Measurements from ENCODE around the gene ITGA1. TPM values are rescaled to one million over a fixed set of nuclear protein-coding genes. Genes with fewer than 3 reads are reported as not detected.
A peak's percentile ranks its signal among the peaks of the same experiment; 100 is the strongest.
"Not testable (repeated sequence)": the region's sequence is repeated elsewhere in the genome, so short reads cannot be mapped to it uniquely, and the experiment has no call there.

The ITGA1 gene
- total RNA-seq, 6 experiments from 2014 or later = 46.9 to 101 (median 83.9) TPM

- peaks cover 14% of the 10 kb centered on the region; the same call in 1 of the 2 replicates for H3K36me3 Mint-ChIP-seq (ENCODE audit: low read depth)
- no peak overlapping the region for H3K27ac Mint-ChIP-seq
- H3K27me3 Mint-ChIP-seq (ENCODE audit: insufficient read depth) = no peaks in the 10 kb centered on the region
- H3K9me3 Mint-ChIP-seq = no peaks in the 10 kb centered on the region
- peaks cover 36% of the 10 kb centered on the region for H3K4me1 Mint-ChIP-seq (ENCODE audit: low read depth)
- no peak overlapping the region for H3K4me3 Mint-ChIP-seq
- no peak for DNase-seq
- TF ChIP-seq, protein P1, sequence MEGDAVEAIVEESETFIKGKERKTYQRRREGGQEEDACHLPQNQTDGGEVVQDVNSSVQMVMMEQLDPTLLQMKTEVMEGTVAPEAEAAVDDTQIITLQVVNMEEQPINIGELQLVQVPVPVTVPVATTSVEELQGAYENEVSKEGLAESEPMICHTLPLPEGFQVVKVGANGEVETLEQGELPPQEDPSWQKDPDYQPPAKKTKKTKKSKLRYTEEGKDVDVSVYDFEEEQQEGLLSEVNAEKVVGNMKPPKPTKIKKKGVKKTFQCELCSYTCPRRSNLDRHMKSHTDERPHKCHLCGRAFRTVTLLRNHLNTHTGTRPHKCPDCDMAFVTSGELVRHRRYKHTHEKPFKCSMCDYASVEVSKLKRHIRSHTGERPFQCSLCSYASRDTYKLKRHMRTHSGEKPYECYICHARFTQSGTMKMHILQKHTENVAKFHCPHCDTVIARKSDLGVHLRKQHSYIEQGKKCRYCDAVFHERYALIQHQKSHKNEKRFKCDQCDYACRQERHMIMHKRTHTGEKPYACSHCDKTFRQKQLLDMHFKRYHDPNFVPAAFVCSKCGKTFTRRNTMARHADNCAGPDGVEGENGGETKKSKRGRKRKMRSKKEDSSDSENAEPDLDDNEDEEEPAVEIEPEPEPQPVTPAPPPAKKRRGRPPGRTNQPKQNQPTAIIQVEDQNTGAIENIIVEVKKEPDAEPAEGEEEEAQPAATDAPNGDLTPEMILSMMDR (IDR thresholded peaks at IDR 0.05) = no peak
Observed at GRCh38 chr5:52956014-52956413, 168.3 kb downstream of the ITGA1 start.

- no peak for DNase-seq
- peaks cover 47% of the 10 kb centered on the region for H3K4me1 Mint-ChIP-seq (ENCODE audit: low read depth)
- H3K36me3 Mint-ChIP-seq (ENCODE audit: low read depth) = peaks cover 14% of the 10 kb centered on the region; the same call in 1 of the 2 replicates
- H3K4me3 Mint-ChIP-seq = no peak overlapping the region
- H3K9me3 Mint-ChIP-seq = no peaks in the 10 kb centered on the region; the same call in 1 of the 2 replicates
- H3K27me3 Mint-ChIP-seq (ENCODE audit: insufficient read depth) = no peaks in the 10 kb centered on the region
- peak overlapping the region; percentile 2; the same call in 1 of the 2 replicates for H3K27ac Mint-ChIP-seq
- TF ChIP-seq, protein P1 (IDR thresholded peaks at IDR 0.05) = no peak
Observed at GRCh38 chr5:52956915-52957747, 169.4 kb downstream of the ITGA1 start.

- peak; percentile 64 for DNase-seq
- H3K36me3 Mint-ChIP-seq (ENCODE audit: low read depth) = peaks cover 10% of the 10 kb centered on the region; the same call in 1 of the 2 replicates
- no peaks in the 10 kb centered on the region for H3K27me3 Mint-ChIP-seq (ENCODE audit: insufficient read depth)
- TF ChIP-seq, protein P1 (IDR thresholded peaks at IDR 0.05) = no peak
- no peaks in the 10 kb centered on the region; the same call in 1 of the 2 replicates for H3K9me3 Mint-ChIP-seq
- H3K4me3 Mint-ChIP-seq = no peak overlapping the region
- H3K4me1 Mint-ChIP-seq (ENCODE audit: low read depth) = peaks cover 51% of the 10 kb centered on the region
- peak overlapping the region; percentile 32; the same call in 1 of the 2 replicates for H3K27ac Mint-ChIP-seq
Observed at GRCh38 chr5:52961274-52961681, 173.6 kb downstream of the ITGA1 start.

DNA sequence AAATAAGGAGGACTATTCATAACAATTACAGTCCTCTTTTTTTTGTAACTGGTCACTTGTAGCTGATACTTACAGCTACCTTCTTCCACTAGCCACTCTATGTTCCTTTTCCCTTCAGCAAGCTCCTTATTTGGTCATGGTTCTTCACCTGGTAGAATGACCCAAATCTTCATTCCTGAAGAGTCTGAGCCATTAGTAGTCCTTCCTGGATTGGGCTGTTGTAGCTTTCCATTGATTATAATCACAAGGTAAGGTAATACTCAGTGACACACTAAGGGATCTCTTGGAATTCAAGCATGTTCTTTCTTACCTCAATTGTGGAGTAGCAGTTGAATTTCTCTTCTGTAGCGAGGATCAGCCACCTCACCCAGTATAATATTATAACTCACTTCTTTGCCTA lies 175.9 kb downstream of the ITGA1 start:
- Mint-ChIP-seq H3K27me3 (ENCODE audit: insufficient read depth) (no peaks in the 10 kb centered on the region), H3K27ac (no peak overlapping the region), H3K4me3 (no peak overlapping the region), H3K9me3 (peaks cover under 1% of the 10 kb centered on the region; the same call in 1 of the 2 replicates), H3K36me3 (ENCODE audit: low read depth) (peaks cover 18% of the 10 kb centered on the region), H3K4me1 (ENCODE audit: low read depth) (peaks cover 30% of the 10 kb centered on the region)
- DNase-seq = no peak
- TF ChIP-seq, protein P1 (IDR thresholded peaks at IDR 0.05) = no peak

GRCh38 chr5:52964138-52964537 lies 176.4 kb downstream of the ITGA1 start:
- Mint-ChIP-seq H3K4me3 (no peak overlapping the region), H3K9me3 (peaks cover 6% of the 10 kb centered on the region; the same call in 1 of the 2 replicates), H3K36me3 (ENCODE audit: low read depth) (peaks cover 23% of the 10 kb centered on the region), H3K27me3 (ENCODE audit: insufficient read depth) (no peaks in the 10 kb centered on the region; the same call in 1 of the 2 replicates), H3K27ac (no peak overlapping the region), H3K4me1 (ENCODE audit: low read depth) (peaks cover 25% of the 10 kb centered on the region)
- TF ChIP-seq, protein P1 (IDR thresholded peaks at IDR 0.05) = peak; percentile 51
- peak; percentile 55 for DNase-seq

DNA sequence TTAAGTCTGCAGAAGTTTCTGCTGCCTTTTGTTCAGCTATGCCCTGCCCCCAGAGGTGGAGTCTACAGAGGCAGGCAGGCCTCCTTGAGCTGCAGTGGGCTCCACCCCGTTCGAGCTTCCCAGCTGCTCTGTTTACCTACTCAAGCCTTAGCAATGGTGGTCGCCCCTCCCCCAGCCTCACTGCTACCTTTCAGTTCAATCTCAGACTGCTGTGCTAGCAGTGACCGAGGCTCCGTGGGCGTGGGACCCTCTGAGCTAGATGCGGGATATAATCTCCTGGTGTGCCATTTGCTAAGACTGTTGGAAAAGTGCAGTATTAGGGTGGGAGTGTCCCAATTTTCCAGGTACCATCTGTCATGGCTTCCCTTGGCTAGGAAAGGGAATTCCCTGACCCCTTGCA lies 188.4 kb downstream of the ITGA1 start:
- H3K27ac Mint-ChIP-seq = not testable (repeated sequence)

More for the DNA sequence above, 188.4 kb downstream of the ITGA1 start:
- H3K27me3 Mint-ChIP-seq (ENCODE audit: insufficient read depth); H3K4me1 Mint-ChIP-seq (ENCODE audit: low read depth); H3K9me3 Mint-ChIP-seq; H3K4me3 Mint-ChIP-seq; DNase-seq; H3K36me3 Mint-ChIP-seq (ENCODE audit: low read depth): not testable (repeated sequence)

Data from HFFc6 (cell line).